Mesothelial cell of epicardium (in vitro differentiated cells): ENCODE measurements around the gene NSFL1C. TPM values are rescaled to one million over a fixed set of nuclear protein-coding genes. Genes with fewer than 3 reads are reported as not detected.

Experiments used
- DNase-seq, 2 experiments: peaks; one replicate each; pipeline ENCODE4 v3.0.0; 2021; ENCODE audit warnings: low spot score in 2 of 2; ENCODE audit not compliant: unreplicated experiment in 2 of 2
- H3K27ac Mint-ChIP-seq: 2 replicates; pipeline ENCODE4 v1.8.0; 2021; ENCODE audit warnings: mixed read lengths
- H3K27me3 Mint-ChIP-seq: 2 replicates; pipeline ENCODE4 v1.8.0; 2021; ENCODE audit warnings: low read depth, mixed read lengths
- H3K36me3 Mint-ChIP-seq: 2 replicates; pipeline ENCODE4 v1.8.0; 2021; ENCODE audit warnings: mixed read lengths
- H3K4me1 Mint-ChIP-seq: 2 replicates; pipeline ENCODE4 v1.8.0; 2021; ENCODE audit warnings: mixed read lengths
- H3K4me3 Mint-ChIP-seq: 2 replicates; pipeline ENCODE4 v1.8.0; 2021; ENCODE audit warnings: mild to moderate bottlenecking, moderate library complexity, mixed read lengths
- H3K9me3 Mint-ChIP-seq: 2 replicates; pipeline ENCODE4 v1.8.0; 2021; ENCODE audit warnings: mixed read lengths
- total RNA-seq: library from RNA; stranded (reverse); gene quantifications from 3 replicates; pipeline ENCODE4 v1.2.1, GENCODE V29; 2021
- TF ChIP-seq, protein P1 (sequence below): fragments of 200-600 bp; sonication (generic); IDR thresholded peaks from one replicate; pipeline ENCODE4 v1.5.0; 2021; ENCODE audit warnings: antibody characterized with exemption; ENCODE audit not compliant: unreplicated experiment

NSFL1C gene
- total RNA-seq, 1 donor from 2014 or later: 74.8 TPM

DNA sequence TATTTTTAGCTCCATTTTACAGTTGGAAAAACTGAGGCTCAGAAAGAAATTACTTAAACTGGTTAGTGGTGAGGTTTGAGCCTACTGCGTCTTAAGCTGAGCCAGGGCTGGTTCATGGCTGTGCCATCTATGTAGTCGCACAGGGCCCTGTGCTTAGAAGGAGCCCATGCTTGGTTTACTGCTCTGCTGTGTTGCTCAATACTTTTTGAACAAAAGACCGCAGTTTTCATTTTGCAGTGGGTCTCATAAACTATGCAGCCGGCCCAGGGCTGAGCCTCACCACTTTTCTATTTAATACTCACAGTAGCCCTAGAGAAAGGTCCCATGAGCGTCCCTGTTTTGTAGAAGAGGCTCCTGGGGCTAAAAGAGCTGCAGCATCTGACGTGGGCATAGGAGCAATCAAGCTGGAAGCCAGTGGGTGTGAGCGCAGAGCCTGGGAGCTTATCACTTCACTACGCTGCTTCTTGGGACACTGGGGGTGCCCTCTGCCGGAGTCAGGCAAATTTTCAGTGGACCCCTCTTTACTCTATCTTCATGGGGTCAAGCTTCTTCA is 24.1 kb upstream of the NSFL1C start:
- no peaks in the 10 kb centered on the region for H3K4me1 Mint-ChIP-seq
- no peak overlapping the region for H3K4me3 Mint-ChIP-seq
- peaks cover 66% of the 10 kb centered on the region for H3K27me3 Mint-ChIP-seq
- no peaks in the 10 kb centered on the region for H3K36me3 Mint-ChIP-seq
- no peak overlapping the region for H3K27ac Mint-ChIP-seq
- DNase-seq: no peak
- H3K9me3 Mint-ChIP-seq: no peaks in the 10 kb centered on the region
- TF ChIP-seq, protein P1, sequence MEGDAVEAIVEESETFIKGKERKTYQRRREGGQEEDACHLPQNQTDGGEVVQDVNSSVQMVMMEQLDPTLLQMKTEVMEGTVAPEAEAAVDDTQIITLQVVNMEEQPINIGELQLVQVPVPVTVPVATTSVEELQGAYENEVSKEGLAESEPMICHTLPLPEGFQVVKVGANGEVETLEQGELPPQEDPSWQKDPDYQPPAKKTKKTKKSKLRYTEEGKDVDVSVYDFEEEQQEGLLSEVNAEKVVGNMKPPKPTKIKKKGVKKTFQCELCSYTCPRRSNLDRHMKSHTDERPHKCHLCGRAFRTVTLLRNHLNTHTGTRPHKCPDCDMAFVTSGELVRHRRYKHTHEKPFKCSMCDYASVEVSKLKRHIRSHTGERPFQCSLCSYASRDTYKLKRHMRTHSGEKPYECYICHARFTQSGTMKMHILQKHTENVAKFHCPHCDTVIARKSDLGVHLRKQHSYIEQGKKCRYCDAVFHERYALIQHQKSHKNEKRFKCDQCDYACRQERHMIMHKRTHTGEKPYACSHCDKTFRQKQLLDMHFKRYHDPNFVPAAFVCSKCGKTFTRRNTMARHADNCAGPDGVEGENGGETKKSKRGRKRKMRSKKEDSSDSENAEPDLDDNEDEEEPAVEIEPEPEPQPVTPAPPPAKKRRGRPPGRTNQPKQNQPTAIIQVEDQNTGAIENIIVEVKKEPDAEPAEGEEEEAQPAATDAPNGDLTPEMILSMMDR: no peak

DNA sequence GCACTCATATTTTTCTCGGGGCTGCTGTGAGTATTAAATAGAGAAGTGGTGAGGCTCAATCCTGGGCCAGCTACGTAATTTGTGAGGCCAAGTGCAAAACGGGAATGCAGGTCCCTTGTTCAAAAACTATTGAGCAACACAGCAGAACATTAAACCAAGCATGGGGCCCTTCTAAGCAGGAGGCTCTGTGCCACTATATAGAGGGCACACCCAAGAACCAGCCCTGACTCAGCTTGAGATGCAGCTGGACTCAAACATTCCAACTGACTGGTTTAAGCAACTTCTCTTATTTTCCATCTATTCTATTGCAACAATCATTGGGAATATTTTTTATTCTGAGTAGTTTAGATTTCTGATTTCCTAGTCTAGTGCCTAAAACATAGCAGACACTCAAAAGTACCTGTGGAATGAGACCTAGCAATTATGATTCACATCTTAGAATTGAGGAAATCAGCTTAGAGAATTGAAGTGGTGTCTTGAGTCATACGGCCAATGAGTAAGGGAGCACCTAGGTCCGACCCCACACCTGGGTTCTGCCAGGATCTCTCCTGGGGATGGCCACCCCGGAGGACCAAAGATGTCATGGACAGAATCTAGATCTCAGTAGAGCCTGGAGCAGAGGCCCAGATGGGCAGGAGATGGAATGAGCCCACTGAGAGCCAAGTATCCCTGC is 23.3 kb upstream of the NSFL1C start:
- Mint-ChIP-seq H3K27me3 (peaks cover 64% of the 10 kb centered on the region), H3K27ac (no peak overlapping the region), H3K36me3 (no peaks in the 10 kb centered on the region), H3K9me3 (no peaks in the 10 kb centered on the region), H3K4me1 (no peaks in the 10 kb centered on the region), H3K4me3 (no peak overlapping the region)
- TF ChIP-seq, protein P1: no peak
- DNase-seq: no peak

DNA sequence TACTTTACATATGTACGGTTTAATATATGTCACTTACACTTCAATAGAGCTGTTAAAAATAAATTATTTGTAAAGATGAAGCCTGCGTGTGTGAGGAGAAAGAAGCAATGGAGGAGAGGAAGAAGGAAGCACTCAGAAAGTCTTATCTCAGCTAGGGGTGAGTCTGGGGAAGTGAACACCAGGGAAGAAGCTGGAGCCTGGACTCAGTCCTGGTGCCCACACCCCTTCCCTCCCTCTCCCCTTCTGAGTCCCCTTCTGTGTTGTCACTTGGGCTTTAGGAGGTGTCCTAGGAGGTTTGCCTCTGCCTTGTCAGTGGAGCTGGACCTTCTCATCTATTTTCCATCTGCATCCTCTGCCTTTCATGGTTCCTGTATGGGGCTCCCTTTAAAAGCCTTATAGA is 22.7 kb upstream of the NSFL1C start:
- Mint-ChIP-seq H3K36me3 (no peaks in the 10 kb centered on the region), H3K4me3 (no peak overlapping the region), H3K9me3 (no peaks in the 10 kb centered on the region), H3K27me3 (peaks cover 68% of the 10 kb centered on the region), H3K27ac (no peak overlapping the region), H3K4me1 (no peaks in the 10 kb centered on the region)
- DNase-seq: no peak
- TF ChIP-seq, protein P1: no peak

DNA sequence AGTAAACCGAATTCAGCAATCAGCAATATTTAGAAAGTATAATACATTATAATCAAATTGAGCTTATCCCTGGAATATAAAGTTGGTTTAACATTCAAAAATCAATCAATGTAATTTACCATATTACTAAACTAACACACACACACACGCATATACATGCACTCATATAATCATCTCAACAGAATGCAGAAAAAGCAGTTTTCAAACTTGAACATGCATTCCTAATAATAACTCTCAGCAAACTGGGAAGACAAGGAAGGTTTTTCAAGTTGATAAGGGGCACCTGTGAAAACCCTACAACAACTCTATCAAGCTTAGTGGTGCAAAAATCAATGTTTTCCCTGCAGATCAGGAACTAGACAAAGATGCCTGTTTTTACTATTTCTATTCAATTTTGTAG is 19.9 kb upstream of the NSFL1C start:
- no peak for DNase-seq
- no peaks in the 10 kb centered on the region for H3K36me3 Mint-ChIP-seq
- peaks cover 81% of the 10 kb centered on the region for H3K27me3 Mint-ChIP-seq
- no peak overlapping the region for H3K4me3 Mint-ChIP-seq
- H3K9me3 Mint-ChIP-seq: no peaks in the 10 kb centered on the region
- TF ChIP-seq, protein P1: no peak
- H3K27ac Mint-ChIP-seq: no peak overlapping the region
- no peaks in the 10 kb centered on the region for H3K4me1 Mint-ChIP-seq

DNA sequence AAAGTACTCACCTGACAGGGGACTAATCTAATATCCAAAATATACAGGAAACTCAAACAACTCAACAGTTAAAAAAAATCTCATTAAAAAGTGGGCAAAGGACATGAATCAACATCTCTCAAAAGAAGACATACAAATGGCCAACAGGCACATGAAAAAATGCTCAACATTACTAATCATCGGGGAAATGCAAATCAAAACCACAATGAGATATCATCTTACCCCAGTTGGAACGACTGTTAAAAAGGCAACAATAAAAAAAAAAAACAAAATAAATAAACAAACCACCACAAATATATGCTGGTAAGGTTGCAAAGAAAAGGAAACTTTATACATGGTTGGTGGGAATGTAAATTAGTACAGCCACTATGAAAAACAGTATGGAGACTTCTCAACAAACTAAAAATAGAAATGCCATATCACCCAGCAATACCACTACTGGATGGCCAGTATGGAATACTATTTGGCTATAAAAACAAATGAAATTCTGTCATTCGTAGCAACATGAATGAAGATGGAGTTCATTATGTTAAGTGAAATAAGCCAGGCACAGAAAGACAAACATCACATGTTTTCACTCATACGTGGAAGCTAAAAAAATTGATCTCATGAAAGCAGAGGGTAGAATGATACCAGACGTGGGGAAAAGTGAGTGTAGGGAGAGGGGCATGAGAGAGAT is 17.9 kb upstream of the NSFL1C start:
- Mint-ChIP-seq H3K27ac (no peak overlapping the region), H3K9me3 (no peaks in the 10 kb centered on the region), H3K27me3 (peaks cover 76% of the 10 kb centered on the region), H3K4me3 (no peak overlapping the region), H3K4me1 (no peaks in the 10 kb centered on the region), H3K36me3 (no peaks in the 10 kb centered on the region)
- DNase-seq: no peak
- TF ChIP-seq, protein P1: no peak
